Naive B cell (primary cell): Measurements from ENCODE around the gene PHF2. TPM values are rescaled to one million over a fixed set of nuclear protein-coding genes. Genes with fewer than 3 reads are reported as not detected.

Source experiments
- ATAC-seq, 2 donors: fragments of 150-1000 bp; cut with Tn5 transposase; 2 replicates each; pipeline ENCODE4 v1.10.0; 2021; ENCODE audit warnings: low read depth in 2 of 2, mild to moderate bottlenecking in 2 of 2, moderate library complexity in 2 of 2
- DNase-seq: peaks from one replicate; pipeline ENCODE4 v3.0.0; 2022
- H3K27ac Mint-ChIP-seq, 6 donors: one replicate each; pipeline ENCODE4 v1.8.0; 2020 to 2022; ENCODE audit warnings: mild to moderate bottlenecking in 6 of 6, mixed read lengths in 6 of 6, moderate library complexity in 5 of 6, inconsistent platforms in 2 of 6
- H3K27me3 Mint-ChIP-seq, 3 donors: one replicate each; pipeline ENCODE4 v1.8.0; 2021 to 2022; ENCODE audit warnings: mixed read lengths in 3 of 3, mild to moderate bottlenecking in 1 of 3
- H3K36me3 Mint-ChIP-seq, 2 donors: one replicate each; pipeline ENCODE4 v1.8.0; 2020 to 2022; ENCODE audit warnings: mixed read lengths in 2 of 2, inconsistent platforms in 1 of 2, mild to moderate bottlenecking in 1 of 2
- H3K4me1 Mint-ChIP-seq, 3 donors: one replicate each; pipeline ENCODE4 v1.8.0; 2020 to 2022; ENCODE audit warnings: mixed read lengths in 3 of 3, inconsistent platforms in 1 of 3, mild to moderate bottlenecking in 1 of 3, moderate library complexity in 1 of 3
- H3K4me3 Mint-ChIP-seq, 8 donors: one replicate each; pipeline ENCODE4 v1.8.0; 2020 to 2022; ENCODE audit warnings: mild to moderate bottlenecking in 8 of 8, mixed read lengths in 8 of 8, moderate library complexity in 8 of 8, inconsistent platforms in 2 of 8
- H3K9me3 Mint-ChIP-seq, 7 donors: one replicate each; pipeline ENCODE4 v1.8.0; 2020 to 2022; ENCODE audit warnings: mixed read lengths in 7 of 7, mild to moderate bottlenecking in 5 of 7, inconsistent platforms in 2 of 7, moderate library complexity in 1 of 7
- polyA plus RNA-seq, 6 donors: library from polyadenylated mRNA; unstranded; fragments of 300-500 nt; fragmentation: Illumina TruSeq; gene quantifications; one replicate each; pipeline ENCODE4 v1.2.3, GENCODE V29; 2021; ENCODE audit warnings: low read depth in 6 of 6

The PHF2 gene
- polyA plus RNA-seq, 6 donors from 2014 or later = 0.04 to 1.7 (median 1.1) TPM

DNA sequence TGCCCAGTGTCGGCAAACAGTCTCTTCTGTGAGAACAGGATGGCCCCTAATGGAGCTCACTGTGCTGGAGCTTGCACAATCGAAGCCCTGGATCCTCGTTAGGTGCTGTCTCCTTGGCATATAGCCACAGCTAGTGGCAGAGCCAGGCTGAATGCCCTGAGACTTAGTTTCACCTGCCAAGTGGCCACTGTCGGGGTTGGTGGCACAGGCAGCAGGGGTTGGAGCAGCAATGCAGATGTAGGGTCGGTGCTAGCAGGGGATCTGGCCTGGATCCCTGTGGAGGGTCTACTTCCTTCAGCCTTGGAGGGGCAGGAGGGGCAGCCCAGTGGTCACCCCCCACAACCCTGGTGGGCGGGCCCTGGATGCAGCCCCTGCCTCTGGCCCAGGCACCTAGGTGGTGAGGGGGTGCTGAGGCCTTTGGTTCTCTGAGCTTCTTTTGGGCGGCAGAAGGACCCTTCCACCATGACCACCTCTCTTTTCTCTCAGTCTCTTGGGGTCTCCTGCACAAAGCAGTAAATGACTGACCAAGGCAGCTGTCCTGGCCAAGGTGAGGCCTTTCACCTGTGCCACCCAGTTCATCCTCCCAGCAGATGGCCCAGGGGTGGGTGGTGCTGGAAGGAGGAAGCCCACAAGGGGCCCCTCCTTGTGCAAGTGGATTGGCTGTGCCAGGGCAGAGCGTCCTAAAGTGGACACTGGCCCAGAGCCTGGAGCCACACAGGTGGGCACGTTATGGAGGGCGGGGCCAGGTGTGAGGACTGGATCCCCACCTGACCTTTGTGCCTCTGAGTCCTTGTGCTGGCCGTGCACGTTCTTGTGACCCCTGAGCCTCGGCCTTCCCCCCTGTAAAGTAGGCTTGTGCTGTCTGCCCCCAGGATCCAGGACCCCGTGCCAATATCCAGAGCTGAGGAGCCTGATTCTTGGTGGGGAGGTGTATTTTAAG is 44.8 kb downstream of the PHF2 start:
- DNase-seq (no peak), ATAC-seq (no peak)
- peaks cover 0 to 3% (median 0%) of the 10 kb centered on the region in 7 donors for H3K9me3 Mint-ChIP-seq
- H3K27ac Mint-ChIP-seq = peak overlapping the region in 2 of 6 donors; percentile 21 to 59
- H3K4me3 Mint-ChIP-seq = no peak overlapping the region
- no peaks in the 10 kb centered on the region for H3K36me3 Mint-ChIP-seq
- peaks cover 4 to 16% (median 14%) of the 10 kb centered on the region in 3 donors for H3K4me1 Mint-ChIP-seq
- H3K27me3 Mint-ChIP-seq = no peaks in the 10 kb centered on the region

DNA sequence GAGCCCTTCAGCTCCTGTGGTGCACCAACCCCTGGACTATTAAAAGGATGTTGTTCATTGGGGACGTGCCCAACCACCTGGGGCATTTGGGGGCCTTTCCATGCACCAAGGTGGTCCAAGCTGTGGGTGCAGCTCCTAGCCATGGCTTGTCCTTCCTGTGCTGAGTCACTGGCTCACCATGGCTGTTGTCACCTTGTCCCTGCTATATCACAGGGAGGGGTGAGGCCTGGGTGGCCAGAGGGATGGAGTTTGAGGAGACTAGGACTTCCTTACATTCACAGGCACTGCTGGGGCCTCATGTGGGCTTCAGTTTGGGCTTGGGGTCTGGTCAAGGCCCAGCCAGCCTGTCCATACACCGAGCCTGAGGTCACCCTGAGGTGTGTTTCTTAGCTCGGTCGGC is 45.5 kb downstream of the PHF2 start:
- peaks cover 4 to 17% (median 14%) of the 10 kb centered on the region in 3 donors for H3K4me1 Mint-ChIP-seq

DNA sequence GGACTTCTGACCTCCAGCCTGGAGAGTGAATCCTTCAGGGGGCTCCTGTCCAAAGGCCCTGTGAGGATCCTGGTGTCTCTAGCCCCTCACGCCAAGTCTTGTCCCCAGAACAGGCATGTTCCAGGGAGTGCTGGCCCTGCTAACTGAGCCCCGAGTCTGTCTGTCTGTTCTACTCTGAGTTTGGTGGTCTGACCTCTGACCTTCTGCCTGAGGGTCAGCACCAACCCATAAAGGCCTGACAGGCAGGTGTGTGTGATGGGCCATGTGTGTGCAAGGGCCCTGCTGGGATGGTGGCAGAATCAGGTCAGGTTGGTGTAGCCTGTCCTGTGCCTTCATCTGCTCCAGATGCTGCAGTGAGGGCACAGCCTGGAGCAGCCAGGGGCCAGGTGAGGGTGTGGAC is 46.3 kb downstream of the PHF2 start:
- no peaks in the 10 kb centered on the region for H3K27me3 Mint-ChIP-seq
- ATAC-seq = no peak
- H3K4me3 Mint-ChIP-seq = no peak overlapping the region
- DNase-seq = no peak
- H3K36me3 Mint-ChIP-seq = no peaks in the 10 kb centered on the region
- H3K4me1 Mint-ChIP-seq = peaks cover 4 to 14% (median 14%) of the 10 kb centered on the region in 3 donors
- H3K27ac Mint-ChIP-seq = no peak overlapping the region
- peaks cover 0 to 15% (median 6%) of the 10 kb centered on the region in 7 donors for H3K9me3 Mint-ChIP-seq

More for the DNA sequence above, 45.5 kb downstream of the PHF2 start:
- ATAC-seq (no peak), DNase-seq (no peak)
- Mint-ChIP-seq H3K4me3 (no peak overlapping the region), H3K27ac (peak overlapping the region in 1 of 6 donors; percentile 59), H3K36me3 (no peaks in the 10 kb centered on the region), H3K9me3 (peaks cover 0 to 7% (median 0%) of the 10 kb centered on the region in 7 donors), H3K27me3 (no peaks in the 10 kb centered on the region)

DNA sequence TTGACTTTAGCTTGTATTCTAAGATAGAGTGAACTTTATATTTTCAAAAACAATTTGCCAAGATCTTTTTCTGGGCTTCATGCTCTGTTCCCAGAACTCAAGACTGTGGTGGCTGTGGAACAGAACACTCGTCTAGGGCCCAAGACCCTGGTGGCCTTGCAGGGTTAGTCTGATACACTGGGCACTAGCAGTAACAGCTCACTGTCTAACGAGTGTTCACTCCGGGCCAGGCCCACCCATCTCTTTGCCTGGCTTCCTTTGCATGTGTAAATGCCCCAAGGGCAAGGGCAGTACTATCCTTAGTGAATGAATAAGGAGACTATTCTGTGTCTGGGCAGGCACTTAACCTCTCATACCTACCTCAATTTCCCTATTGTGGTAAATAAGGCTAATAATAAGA is 47.4 kb downstream of the PHF2 start:
- H3K36me3 Mint-ChIP-seq = peaks cover 0 to 4% of the 10 kb centered on the region in 2 donors
- ATAC-seq (no peak), DNase-seq (no peak)
- peak overlapping the region in 1 of 6 donors; percentile 45 for H3K27ac Mint-ChIP-seq
- H3K4me3 Mint-ChIP-seq = no peak overlapping the region
- H3K9me3 Mint-ChIP-seq = peaks cover 0 to 25% (median 15%) of the 10 kb centered on the region in 7 donors
- H3K27me3 Mint-ChIP-seq = no peaks in the 10 kb centered on the region
- H3K4me1 Mint-ChIP-seq = peaks cover under 1 to 14% (median 10%) of the 10 kb centered on the region in 3 donors

DNA sequence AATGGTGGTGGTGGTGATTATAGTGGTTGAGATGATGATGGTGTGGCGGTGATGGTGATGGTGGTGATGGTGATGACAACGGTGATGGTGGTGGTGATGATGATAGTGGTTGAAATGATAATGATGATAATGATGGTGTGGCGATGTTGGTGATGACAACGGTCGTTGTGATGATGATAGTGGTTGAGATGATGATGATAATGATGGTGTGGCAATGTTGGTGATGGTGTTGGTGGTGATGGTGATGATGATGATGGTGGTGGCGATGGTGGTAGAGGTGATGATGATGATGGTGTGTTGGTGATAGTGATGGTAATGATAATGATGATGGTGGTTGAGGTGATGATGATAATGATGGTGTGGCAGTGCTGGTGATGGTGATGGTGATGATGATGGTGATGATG is 48.0 kb downstream of the PHF2 start:
- Mint-ChIP-seq H3K4me3 (no peak overlapping the region), H3K4me1 (peaks cover 0 to 14% (median 10%) of the 10 kb centered on the region in 3 donors), H3K27me3 (no peaks in the 10 kb centered on the region), H3K36me3 (peaks cover 0 to 4% of the 10 kb centered on the region in 2 donors), H3K27ac (no peak overlapping the region), H3K9me3 (peaks cover 0 to 25% (median 15%) of the 10 kb centered on the region in 7 donors)
- DNase-seq (no peak), ATAC-seq (no peak)

DNA sequence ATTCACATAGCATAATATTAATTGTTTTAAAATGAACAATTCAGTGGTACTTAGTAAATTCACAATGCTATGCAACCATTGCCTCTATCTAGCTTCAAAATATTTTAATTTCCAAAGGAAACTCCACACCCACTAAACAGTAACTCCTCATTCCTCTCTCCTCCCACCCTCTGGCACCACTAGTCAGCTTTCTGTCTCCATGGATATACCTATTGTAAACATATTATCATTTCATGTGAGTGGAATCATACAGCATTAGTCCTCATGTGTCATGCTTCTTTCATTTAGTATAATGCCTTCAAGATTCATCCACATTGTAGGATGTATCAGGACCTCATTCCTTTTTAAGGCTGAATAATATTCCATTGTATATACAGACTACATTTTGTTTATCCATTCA is 48.6 kb downstream of the PHF2 start:
- H3K27ac Mint-ChIP-seq = no peak overlapping the region
- H3K36me3 Mint-ChIP-seq = peaks cover 0 to 4% of the 10 kb centered on the region in 2 donors
- peaks cover 0 to 25% (median 15%) of the 10 kb centered on the region in 7 donors for H3K9me3 Mint-ChIP-seq
- peaks cover 0 to 14% (median 10%) of the 10 kb centered on the region in 3 donors for H3K4me1 Mint-ChIP-seq
- DNase-seq (no peak), ATAC-seq (no peak)
- no peaks in the 10 kb centered on the region for H3K27me3 Mint-ChIP-seq
- H3K4me3 Mint-ChIP-seq = no peak overlapping the region

DNA sequence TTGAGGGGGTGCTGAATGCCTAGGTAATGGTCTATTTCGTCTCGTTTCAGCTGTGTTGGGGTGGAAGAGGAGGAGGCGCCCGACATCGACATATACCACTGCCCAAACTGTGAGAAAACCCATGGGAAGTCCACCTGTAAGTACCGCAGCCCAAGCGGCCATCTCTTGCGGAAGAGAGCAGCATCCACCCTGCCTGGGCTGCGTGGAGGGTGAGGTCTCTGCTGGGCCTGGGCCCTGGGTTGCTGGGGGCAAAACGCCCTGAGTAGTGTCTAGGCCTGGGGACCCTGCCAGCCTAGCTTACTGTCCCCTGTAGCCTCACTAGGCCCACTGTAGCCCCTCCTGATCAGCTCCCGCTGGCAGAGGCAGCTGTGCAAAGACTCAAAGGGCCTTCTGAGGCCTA is 53.5 kb downstream of the PHF2 start:
- peaks cover 0 to 25% (median 15%) of the 10 kb centered on the region in 7 donors for H3K9me3 Mint-ChIP-seq
- no peak for ATAC-seq
- peak overlapping the region in 2 of 6 donors; percentile 18 to 29 for H3K27ac Mint-ChIP-seq
- no peak overlapping the region for H3K4me3 Mint-ChIP-seq
- no peak for DNase-seq
- H3K4me1 Mint-ChIP-seq = peaks cover 0 to 4% (median 0%) of the 10 kb centered on the region in 3 donors
- no peaks in the 10 kb centered on the region for H3K27me3 Mint-ChIP-seq
- peaks cover 1 to 5% of the 10 kb centered on the region in 2 donors for H3K36me3 Mint-ChIP-seq

DNA sequence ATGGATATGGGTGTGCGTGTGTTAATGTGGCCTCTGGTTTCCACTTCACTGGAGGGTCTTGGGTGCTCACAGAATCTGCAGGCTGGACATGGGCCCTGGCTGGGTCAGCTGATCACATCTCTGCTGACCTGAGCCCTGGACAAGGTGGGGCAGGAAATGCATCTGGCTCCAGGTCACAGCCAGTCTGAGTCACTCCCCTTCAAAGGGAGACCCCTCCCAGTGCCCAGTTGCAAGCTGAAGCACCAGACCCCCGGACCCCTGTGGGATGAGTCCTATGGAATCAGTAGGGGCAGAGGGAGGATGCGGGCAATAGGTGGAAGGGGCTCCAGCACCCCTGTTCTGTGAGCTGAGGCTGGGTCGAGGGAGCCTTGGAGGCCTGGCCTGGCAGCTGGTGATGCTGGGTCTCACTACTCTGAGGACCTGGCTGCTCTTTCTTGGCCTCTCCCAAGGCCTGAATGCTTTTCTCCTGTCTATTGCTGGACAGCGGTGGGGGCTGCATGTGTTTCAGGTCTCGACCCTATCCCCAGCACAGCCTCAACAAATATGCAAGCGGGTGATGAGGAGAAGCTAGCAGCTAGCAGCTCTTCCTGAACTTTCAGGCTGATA is 54.5 kb downstream of the PHF2 start:
- Mint-ChIP-seq H3K4me3 (no peak overlapping the region), H3K9me3 (peaks cover 2 to 29% (median 15%) of the 10 kb centered on the region in 7 donors), H3K27ac (no peak overlapping the region), H3K27me3 (no peaks in the 10 kb centered on the region), H3K36me3 (peaks cover 11 to 15% of the 10 kb centered on the region in 2 donors), H3K4me1 (peaks cover 0 to 4% (median 4%) of the 10 kb centered on the region in 3 donors)
- ATAC-seq (no peak), DNase-seq (no peak)

DNA sequence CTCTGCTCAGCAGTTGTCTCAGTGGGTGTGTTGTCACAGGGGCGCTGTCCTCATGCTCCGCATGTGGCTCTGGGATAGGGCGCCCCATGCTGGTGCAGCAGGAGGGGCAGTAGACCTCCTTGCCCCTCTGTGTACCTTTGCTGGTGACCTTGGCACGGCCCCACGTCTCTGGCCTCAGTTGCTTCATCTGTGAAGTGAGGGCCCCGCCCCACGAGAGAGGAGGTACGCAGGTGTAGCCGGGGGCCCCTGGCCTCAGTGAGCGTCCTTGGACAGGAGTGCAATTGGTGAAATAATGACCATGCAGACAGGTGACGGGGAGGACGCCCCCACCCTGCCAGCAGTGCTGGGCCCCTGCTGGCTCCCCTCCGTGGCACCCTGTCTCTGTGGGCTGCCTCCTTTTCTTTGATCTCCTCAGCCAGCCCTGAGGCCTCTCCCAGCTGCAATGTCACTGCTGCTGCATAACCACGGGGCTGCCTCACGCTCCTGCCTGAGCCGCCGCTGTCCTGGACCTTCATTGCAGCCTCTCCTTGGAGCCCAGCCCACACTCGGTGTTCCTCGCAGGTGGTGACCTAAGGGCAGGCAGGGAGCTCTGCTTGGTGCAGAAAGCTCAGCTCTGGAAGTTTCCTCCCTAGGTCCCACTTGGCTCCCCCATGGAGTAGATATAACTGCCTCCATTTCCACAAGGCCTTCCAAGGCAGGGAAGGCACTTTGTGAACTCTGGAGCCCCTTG is 57.3 kb downstream of the PHF2 start:
- DNase-seq (no peak), ATAC-seq (no peak)
- peaks cover 32 to 37% of the 10 kb centered on the region in 2 donors for H3K36me3 Mint-ChIP-seq
- peaks cover 0 to 4% (median 0%) of the 10 kb centered on the region in 3 donors for H3K4me1 Mint-ChIP-seq
- H3K4me3 Mint-ChIP-seq = no peak overlapping the region
- H3K27me3 Mint-ChIP-seq = no peaks in the 10 kb centered on the region
- peaks cover 2 to 18% (median 13%) of the 10 kb centered on the region in 7 donors for H3K9me3 Mint-ChIP-seq
- no peak overlapping the region for H3K27ac Mint-ChIP-seq

DNA sequence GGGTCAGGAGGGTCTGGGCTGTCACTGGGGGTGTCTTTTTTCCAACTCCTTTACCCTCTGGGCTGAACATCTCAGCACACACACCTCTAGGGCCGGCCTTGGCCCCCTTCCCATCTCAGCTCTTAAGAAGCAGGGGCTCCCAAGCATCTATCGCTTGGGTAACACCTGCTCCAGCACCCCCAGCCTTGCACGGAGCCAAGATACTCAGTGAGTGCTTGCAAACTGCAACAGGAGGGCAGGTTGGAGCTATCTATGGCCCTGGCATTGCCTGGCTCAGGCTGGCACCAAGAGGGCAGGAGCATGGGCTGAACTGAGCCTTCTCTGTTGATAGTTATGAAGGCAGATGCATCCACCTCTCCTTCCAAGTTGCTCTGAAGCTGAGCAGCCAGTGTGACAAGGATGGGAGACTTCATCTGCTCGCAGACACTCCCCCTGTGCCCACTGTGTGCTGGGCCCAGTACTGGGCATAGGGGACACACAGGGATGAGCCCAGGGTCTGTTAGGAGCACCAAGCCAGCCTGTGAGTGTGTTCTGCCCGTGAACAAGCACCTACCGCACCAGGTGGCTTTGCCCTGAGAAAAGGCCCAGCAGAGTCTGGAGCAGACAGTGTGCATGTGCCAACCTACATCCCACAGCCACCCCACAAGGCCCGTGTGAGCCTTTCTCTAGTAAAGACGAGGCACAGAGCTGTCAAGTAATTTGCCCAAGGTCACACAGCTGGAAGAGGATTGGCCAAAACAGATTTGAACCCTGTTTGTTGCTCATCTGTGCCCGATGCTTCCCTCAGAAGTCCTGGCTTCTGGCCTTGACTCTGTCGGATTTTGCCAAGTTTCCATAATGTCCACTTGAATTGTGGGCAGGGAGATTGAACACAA is 58.2 kb downstream of the PHF2 start:
- Mint-ChIP-seq H3K27ac (no peak overlapping the region), H3K36me3 (peaks cover 32 to 37% of the 10 kb centered on the region in 2 donors), H3K27me3 (no peaks in the 10 kb centered on the region)

DNA sequence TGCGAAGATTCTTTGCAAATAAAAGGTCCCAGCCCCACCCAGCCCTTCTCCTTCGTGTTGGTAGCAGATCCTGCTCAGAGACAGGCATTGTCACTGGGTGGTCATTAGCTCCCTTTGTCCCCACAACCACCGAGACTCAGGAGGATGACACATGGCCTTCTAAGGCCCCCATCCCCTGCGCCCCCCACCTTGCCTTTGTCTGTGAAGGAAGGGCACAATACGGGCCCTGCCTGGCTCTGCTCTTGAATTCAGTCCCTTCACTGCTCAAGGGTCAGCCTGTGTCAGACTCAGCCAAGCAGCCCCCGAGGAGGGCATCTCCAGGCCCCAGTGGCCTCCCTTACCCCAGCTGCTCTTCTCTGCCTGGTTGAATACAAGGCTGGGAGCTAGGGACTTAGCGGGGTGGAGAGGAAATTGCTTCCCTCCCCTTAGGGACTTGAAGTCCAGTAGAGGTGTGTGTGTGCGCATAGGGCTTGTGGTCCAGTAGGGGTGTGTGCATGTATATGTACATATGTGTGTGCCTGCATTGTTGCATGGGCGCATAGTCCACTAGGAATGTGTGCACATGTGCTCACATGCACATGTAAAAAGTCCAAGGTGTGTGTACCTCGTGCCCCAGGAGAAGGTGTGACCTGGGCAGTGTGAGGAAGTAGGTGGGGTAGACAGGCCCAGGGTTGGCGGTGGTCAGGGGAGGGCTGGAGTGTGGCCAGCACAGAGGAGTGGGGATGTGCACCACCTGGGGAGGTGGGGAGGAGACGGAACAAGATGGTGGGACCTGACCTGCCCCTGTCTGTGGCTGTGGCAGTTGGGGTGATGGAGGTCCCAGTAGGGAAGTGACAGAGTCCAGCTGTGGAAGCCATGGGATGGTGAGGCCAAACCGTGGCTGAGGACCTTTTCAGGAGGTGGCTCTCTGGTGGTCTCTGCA is 59.1 kb downstream of the PHF2 start:
- no peak for ATAC-seq
- DNase-seq = no peak
- no peak overlapping the region for H3K4me3 Mint-ChIP-seq
- no peaks in the 10 kb centered on the region for H3K27me3 Mint-ChIP-seq
- peaks cover 0 to 4% (median 0%) of the 10 kb centered on the region in 3 donors for H3K4me1 Mint-ChIP-seq
- peaks cover 0 to 18% (median 12%) of the 10 kb centered on the region in 7 donors for H3K9me3 Mint-ChIP-seq
- H3K36me3 Mint-ChIP-seq = peaks cover 37% of the 10 kb centered on the region in 2 donors
- no peak overlapping the region for H3K27ac Mint-ChIP-seq

More for the DNA sequence above, 58.2 kb downstream of the PHF2 start:
- DNase-seq = no peak
- Mint-ChIP-seq H3K4me1 (peaks cover 0 to 4% (median 0%) of the 10 kb centered on the region in 3 donors), H3K9me3 (peaks cover 0 to 18% (median 12%) of the 10 kb centered on the region in 7 donors), H3K4me3 (no peak overlapping the region)
- ATAC-seq = no peak
